Neural cell (in vitro differentiated cells): ENCODE results near the gene TELO2. TPM values are rescaled to one million over a fixed set of nuclear protein-coding genes. Genes with fewer than 3 reads are reported as not detected.

Source experiments
- H2AFZ ChIP-seq: fragments of 200-600, 300-800 bp; sonication (generic), shearing (Covaris generic); 2 replicates; pipeline ENCODE4 v1.6.0; 2014; ENCODE audit warnings: low read depth, mild to moderate bottlenecking, antibody characterized with exemption, low read length, moderate library complexity
- H3F3A ChIP-seq: fragments of 200-600 bp; shearing (Covaris generic); 2 replicates; pipeline ENCODE4 v1.6.1; 2016; ENCODE audit warnings: mild to moderate bottlenecking, moderate library complexity, mixed read lengths, antibody characterized with exemption, low read length; ENCODE audit not compliant: insufficient read depth, poor library complexity, severe bottlenecking
- H3K27ac ChIP-seq: fragments of 200-600, 300-800 bp; sonication (generic), shearing (Covaris generic); 2 replicates; pipeline ENCODE4 v1.5.1; 2014; ENCODE audit warnings: mild to moderate bottlenecking, low read length, moderate library complexity
- H3K27me3 ChIP-seq: fragments of 300-800, 200-600 bp; sonication (generic), shearing (Covaris generic); 2 replicates; pipeline ENCODE4 v1.6.0; 2014; ENCODE audit warnings: mild to moderate bottlenecking, low read depth, low read length, moderate library complexity; ENCODE audit not compliant: insufficient read depth
- H3K36me3 ChIP-seq: fragments of 300-800, 200-600 bp; sonication (generic), shearing (Covaris generic); 2 replicates; pipeline ENCODE4 v1.5.1; 2014; ENCODE audit warnings: mild to moderate bottlenecking, antibody characterized with exemption, low read length, moderate library complexity; ENCODE audit not compliant: insufficient read depth
- H3K4me2 ChIP-seq: fragments of 300-800, 200-600 bp; sonication (generic), shearing (Covaris generic); 2 replicates; pipeline ENCODE4 v1.6.0; 2014; ENCODE audit warnings: mild to moderate bottlenecking, low read length
- H3K4me3 ChIP-seq: fragments of 300-800, 200-600 bp; sonication (generic), shearing (Covaris generic); 2 replicates; pipeline ENCODE4 v1.5.1; 2014; ENCODE audit warnings: mild to moderate bottlenecking, low read length, moderate library complexity
- H3K79me2 ChIP-seq: fragments of 200-600 bp; shearing (Covaris generic); replicated peaks from 2 replicates; pipeline ENCODE4 v1.6.0; 2014; ENCODE audit warnings: mild to moderate bottlenecking, low read length, moderate library complexity; ENCODE audit not compliant: insufficient read depth
- H3K9ac ChIP-seq: fragments of 300-800, 200-600 bp; sonication (generic), shearing (Covaris generic); 2 replicates; pipeline ENCODE4 v1.6.1; 2016; ENCODE audit warnings: mild to moderate bottlenecking, low read length, mixed read lengths
- H3K9me2 ChIP-seq: fragments of 200-600 bp; shearing (Covaris generic); 2 replicates; pipeline ENCODE4 v1.6.1; 2016; ENCODE audit warnings: mild to moderate bottlenecking, low read length, mixed read lengths; ENCODE audit not compliant: insufficient read depth
- H3K9me3 ChIP-seq: fragments of 200-600, 300-800 bp; sonication (generic), shearing (Covaris generic); 2 replicates; pipeline ENCODE4 v1.6.1; 2016; ENCODE audit warnings: mild to moderate bottlenecking, mixed run types, low read length, moderate library complexity, mixed read lengths
- H4K20me1 ChIP-seq: fragments of 200-600 bp; shearing (Covaris generic); 2 replicates; pipeline ENCODE4 v1.6.1; 2016; ENCODE audit warnings: mild to moderate bottlenecking, mixed run types; ENCODE audit not compliant: insufficient read depth
- EP300 ChIP-seq: fragments of 450-650 bp; conservative IDR thresholded peaks from 2 replicates; pipeline ENCODE4 v1.6.1; 2014; ENCODE audit warnings: antibody characterized with exemption, mild to moderate bottlenecking, moderate library complexity; ENCODE audit not compliant: poor library complexity, severe bottlenecking
- EZH2 ChIP-seq: fragments of 200-600, 300-800 bp; shearing (Covaris generic), sonication (generic); IDR thresholded peaks from 2 replicates; pipeline ENCODE4 v1.6.1; 2014; ENCODE audit warnings: antibody characterized with exemption, low read length, borderline replicate concordance, mild to moderate bottlenecking; ENCODE audit not compliant: insufficient read depth, poor library complexity, severe bottlenecking
- MXI1 ChIP-seq: fragments of 450-650 bp; conservative IDR thresholded peaks from 2 replicates; pipeline ENCODE4 v1.6.1; 2014; ENCODE audit warnings: antibody characterized with exemption, mild to moderate bottlenecking; ENCODE audit not compliant: poor library complexity, severe bottlenecking
- POLR2AphosphoS5 ChIP-seq: IDR thresholded peaks from 2 replicates; pipeline ENCODE4 v1.6.1; 2012
- RAD21 ChIP-seq: fragments of 450-650 bp; conservative IDR thresholded peaks from 2 replicates; pipeline ENCODE4 v1.6.1; 2014; ENCODE audit warnings: antibody characterized with exemption, mild to moderate bottlenecking, moderate library complexity
- SMC3 ChIP-seq: fragments of 450-650 bp; conservative IDR thresholded peaks from 2 replicates; pipeline ENCODE4 v1.6.1; 2014; ENCODE audit warnings: antibody characterized with exemption, mild to moderate bottlenecking, moderate library complexity; ENCODE audit not compliant: poor library complexity
- TAF1 ChIP-seq: IDR thresholded peaks from 2 replicates; pipeline ENCODE4 v1.6.1; 2012; ENCODE audit warnings: low read depth
- polyA plus RNA-seq: library from polyadenylated mRNA; depleted of rRNA; stranded (reverse); fragments of >200 nt; gene quantifications from 2 replicates; pipeline ENCODE4 v1.2.3, GENCODE V29; 2014
- TF ChIP-seq, protein P1 (sequence below): IDR thresholded peaks from 2 replicates; pipeline ENCODE4 v1.6.1; 2012; ENCODE audit warnings: borderline replicate concordance
- TF ChIP-seq, protein P2 (sequence below): fragments of 450-650 bp; IDR thresholded peaks from 2 replicates; pipeline ENCODE4 v1.5.1; 2014; ENCODE audit warnings: antibody characterized with exemption, mild to moderate bottlenecking, moderate library complexity; ENCODE audit not compliant: poor library complexity, severe bottlenecking

TELO2 gene
- polyA plus RNA-seq, 1 donor from 2014 or later: 50.4 TPM

DNA sequence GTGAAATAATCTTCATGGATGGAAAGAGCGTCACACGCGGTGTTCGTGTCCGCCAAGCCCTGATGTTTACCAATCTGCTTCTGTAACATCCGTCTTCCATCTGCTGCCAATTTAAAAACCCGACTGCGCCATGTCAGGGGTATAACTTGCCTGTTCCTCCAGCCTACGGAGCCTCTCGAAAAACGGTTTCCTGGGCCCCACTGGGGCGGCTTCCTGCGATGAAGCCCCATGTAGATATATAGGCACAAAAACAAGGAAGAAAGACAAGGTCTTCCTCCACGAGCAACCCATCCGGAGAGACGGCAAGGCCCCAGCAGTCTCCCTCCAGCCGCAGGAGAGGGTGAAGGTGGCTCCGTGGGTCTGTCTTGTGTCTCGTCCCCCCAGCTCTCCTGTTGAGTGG, 4.5 kb upstream of the TELO2 start, which contains the start of gene PTX4:
Gene PTX4 (minus strand): TSS at position 326 of the 400 bp plus-strand sequence. CDS start 35 bp downstream, at position 291.
- TF ChIP-seq, protein P1, sequence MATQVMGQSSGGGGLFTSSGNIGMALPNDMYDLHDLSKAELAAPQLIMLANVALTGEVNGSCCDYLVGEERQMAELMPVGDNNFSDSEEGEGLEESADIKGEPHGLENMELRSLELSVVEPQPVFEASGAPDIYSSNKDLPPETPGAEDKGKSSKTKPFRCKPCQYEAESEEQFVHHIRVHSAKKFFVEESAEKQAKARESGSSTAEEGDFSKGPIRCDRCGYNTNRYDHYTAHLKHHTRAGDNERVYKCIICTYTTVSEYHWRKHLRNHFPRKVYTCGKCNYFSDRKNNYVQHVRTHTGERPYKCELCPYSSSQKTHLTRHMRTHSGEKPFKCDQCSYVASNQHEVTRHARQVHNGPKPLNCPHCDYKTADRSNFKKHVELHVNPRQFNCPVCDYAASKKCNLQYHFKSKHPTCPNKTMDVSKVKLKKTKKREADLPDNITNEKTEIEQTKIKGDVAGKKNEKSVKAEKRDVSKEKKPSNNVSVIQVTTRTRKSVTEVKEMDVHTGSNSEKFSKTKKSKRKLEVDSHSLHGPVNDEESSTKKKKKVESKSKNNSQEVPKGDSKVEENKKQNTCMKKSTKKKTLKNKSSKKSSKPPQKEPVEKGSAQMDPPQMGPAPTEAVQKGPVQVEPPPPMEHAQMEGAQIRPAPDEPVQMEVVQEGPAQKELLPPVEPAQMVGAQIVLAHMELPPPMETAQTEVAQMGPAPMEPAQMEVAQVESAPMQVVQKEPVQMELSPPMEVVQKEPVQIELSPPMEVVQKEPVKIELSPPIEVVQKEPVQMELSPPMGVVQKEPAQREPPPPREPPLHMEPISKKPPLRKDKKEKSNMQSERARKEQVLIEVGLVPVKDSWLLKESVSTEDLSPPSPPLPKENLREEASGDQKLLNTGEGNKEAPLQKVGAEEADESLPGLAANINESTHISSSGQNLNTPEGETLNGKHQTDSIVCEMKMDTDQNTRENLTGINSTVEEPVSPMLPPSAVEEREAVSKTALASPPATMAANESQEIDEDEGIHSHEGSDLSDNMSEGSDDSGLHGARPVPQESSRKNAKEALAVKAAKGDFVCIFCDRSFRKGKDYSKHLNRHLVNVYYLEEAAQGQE: no peak
- TF ChIP-seq SMC3 (no peak), POLR2AphosphoS5 (no peak), EP300 (no peak), MXI1 (no peak), RAD21 (no peak), TAF1 (no peak), EZH2 (no peak)
- TF ChIP-seq, protein P2, sequence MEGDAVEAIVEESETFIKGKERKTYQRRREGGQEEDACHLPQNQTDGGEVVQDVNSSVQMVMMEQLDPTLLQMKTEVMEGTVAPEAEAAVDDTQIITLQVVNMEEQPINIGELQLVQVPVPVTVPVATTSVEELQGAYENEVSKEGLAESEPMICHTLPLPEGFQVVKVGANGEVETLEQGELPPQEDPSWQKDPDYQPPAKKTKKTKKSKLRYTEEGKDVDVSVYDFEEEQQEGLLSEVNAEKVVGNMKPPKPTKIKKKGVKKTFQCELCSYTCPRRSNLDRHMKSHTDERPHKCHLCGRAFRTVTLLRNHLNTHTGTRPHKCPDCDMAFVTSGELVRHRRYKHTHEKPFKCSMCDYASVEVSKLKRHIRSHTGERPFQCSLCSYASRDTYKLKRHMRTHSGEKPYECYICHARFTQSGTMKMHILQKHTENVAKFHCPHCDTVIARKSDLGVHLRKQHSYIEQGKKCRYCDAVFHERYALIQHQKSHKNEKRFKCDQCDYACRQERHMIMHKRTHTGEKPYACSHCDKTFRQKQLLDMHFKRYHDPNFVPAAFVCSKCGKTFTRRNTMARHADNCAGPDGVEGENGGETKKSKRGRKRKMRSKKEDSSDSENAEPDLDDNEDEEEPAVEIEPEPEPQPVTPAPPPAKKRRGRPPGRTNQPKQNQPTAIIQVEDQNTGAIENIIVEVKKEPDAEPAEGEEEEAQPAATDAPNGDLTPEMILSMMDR: no peak
- no peak within 1 kb of the TSS for H3K27ac ChIP-seq

DNA sequence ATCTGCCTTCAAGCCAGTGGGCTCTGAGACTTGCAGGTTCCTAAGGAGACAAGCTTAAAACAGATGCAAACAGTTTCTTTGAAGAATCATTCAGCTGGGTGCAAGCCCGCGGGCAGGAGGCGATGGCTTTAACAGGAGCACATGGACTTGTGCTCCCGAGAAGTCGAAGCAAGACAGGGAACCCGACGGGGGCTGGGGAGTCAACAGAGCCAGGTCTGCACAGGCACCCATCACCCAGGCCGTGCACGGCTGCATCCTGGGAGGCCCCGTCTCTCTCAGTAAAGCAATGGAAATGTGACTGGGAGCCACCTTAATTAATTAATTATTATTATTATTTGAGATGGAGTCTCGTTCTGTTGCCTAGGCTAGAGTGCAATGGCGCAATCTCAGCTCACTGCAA, 4.1 kb upstream of the TELO2 start:
- H3F3A ChIP-seq: no peaks in the 10 kb centered on the region
- no peaks in the 10 kb centered on the region for H4K20me1 ChIP-seq
- H3K4me3 ChIP-seq: no peak overlapping the region
- TF ChIP-seq EZH2 (no peak), POLR2AphosphoS5 (no peak), MXI1 (no peak)
- TF ChIP-seq, protein P1: no peak
- no peaks in the 10 kb centered on the region for H3K36me3 ChIP-seq
- no peaks in the 10 kb centered on the region for H3K79me2 ChIP-seq
- no peak overlapping the region for H3K9ac ChIP-seq
- H3K9me3 ChIP-seq: no peaks in the 10 kb centered on the region
- H3K4me2 ChIP-seq: no peak overlapping the region
- H3K27me3 ChIP-seq: no peaks in the 10 kb centered on the region
- H2AFZ ChIP-seq: no peak overlapping the region
- H3K27ac ChIP-seq: no peak overlapping the region
- H3K9me2 ChIP-seq: no peaks in the 10 kb centered on the region

More for the DNA sequence above, 4.5 kb upstream of the TELO2 start, which contains the start of gene PTX4:
- H3K4me2 ChIP-seq: no peak within 1 kb of the TSS
- no peak within 1 kb of the TSS for H3K4me3 ChIP-seq
- H3K9me3 ChIP-seq: no peaks in the 10 kb centered on the region
- no peaks in the 10 kb centered on the region for H3K79me2 ChIP-seq
- no peaks in the 10 kb centered on the region for H4K20me1 ChIP-seq
- H2AFZ ChIP-seq: no peak within 1 kb of the TSS
- H3K27me3 ChIP-seq: no peaks in the 10 kb centered on the region
- H3K36me3 ChIP-seq: no peaks in the 10 kb centered on the region
- H3K9me2 ChIP-seq: no peaks in the 10 kb centered on the region
- H3K9ac ChIP-seq: no peak within 1 kb of the TSS
- H3F3A ChIP-seq: no peaks in the 10 kb centered on the region
